HG03066 (cell line): ENCODE measurements around the gene HTR3A.

Experiments
- ATAC-seq: cut with Tn5 transposase; IDR thresholded peaks from one replicate; pipeline ENCODE4 v1.9.1; 2021; ENCODE audit warnings: low read depth; ENCODE audit not compliant: unreplicated experiment

The HTR3A gene

DNA sequence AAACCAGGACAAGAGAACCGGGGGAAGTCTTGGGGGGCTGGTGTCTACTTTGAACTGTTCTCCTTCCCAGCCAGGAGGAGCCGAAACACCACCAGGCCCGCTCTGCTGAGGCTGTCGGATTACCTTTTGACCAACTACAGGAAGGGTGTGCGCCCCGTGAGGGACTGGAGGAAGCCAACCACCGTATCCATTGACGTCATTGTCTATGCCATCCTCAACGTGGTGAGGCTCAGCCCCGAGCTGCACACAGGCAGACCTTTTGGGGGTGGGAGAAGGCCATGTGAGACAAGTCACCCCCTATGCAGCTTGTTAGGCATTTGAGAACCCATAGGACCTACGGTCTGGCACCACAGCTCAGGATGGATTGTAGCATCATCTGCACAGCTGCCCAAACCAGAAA is 2.8 kb downstream of the HTR3A start:
- no peak for ATAC-seq

DNA sequence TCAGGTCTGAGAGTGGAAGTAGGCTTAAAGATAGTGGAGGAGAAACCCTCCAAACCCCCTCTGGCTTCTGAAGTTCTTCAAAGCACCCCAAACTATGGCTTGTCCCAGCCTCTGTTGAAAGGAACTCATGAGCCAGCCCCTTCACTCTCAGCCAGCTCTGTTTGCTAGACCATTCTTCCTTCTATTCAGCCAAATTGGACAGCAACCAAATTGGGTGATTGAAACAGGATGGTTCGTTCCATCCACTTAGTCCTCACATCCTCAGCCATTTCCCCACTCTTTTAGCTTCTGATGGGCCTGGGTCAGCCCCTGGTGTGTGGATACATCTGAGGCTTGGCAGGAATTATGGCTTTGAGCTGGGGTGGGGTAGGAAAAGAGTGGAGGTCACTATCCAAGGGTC is 4.5 kb downstream of the HTR3A start:
- ATAC-seq, result no peak

DNA sequence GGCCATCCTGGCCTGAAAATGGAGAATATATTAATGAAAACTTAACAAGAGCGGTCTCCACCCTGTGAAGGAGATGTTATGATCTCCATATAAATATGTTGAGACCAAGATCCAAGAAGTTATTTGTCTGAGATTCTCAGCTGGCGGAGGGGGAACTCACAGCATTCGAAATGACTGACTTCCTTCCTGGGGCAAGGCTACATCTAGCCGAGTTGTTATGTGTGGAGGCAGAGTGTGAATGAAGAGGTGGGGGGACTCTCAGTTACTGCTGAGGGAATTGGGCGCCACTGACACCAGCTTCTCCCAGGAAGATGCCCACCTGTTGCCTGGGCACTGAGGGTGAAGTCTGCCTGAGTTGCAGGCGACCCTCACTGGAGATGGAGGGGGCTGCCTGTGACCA is 5.9 kb downstream of the HTR3A start:
- ATAC-seq, result no peak

DNA sequence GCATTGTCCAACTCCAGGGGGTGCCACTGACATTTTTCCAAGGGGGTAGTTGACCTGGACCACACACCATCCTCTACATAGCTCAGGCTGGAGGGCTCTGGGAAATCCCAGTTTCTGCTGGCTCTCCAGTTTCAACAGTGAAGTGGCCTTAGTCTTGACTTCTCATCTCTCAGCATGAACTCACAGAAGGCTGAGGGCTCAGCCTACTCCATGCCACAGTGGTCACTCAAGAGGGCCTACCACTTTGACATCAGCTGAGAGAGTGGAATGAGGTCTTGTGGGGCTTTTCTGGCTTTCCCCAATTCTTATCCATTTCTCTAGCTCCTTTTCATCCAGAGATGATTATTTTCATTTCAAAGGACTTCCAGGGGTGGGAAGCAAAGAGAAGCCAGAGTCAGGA is 7.4 kb downstream of the HTR3A start:
- ATAC-seq, result no peak

DNA sequence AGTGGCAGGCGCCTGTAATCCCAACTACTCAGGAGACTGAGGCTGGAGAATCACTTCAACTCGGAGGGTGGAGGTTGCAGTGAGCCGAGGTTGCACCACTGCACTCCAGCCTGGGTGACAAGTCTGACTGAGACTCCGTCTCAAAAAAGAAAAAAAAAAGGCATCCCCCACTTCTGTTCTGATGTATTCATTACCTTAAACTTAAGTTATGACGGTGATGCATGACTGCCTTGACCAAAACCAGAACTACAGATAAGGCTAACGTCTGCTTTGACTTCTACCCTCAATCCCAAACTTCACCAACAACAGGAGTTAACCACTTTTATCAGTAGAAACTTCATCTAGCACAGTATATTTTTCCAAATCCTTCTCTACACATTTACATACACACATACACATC is 9.9 kb downstream of the HTR3A start:
- ATAC-seq, result no peak

DNA sequence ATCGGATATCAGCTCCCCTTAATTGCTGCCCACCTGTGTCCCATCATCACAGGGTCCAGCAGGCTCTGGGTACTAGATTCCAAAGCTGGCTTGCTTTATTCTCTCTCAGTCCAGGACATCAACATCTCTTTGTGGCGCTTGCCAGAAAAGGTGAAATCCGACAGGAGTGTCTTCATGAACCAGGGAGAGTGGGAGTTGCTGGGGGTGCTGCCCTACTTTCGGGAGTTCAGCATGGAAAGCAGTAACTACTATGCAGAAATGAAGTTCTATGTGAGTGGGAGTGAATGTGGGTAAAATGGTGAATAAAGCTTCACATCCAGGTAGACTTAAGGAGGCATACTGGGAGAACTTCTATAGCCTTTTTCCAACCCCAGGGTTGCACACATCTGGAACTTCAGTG is 11.0 kb downstream of the HTR3A start:
- ATAC-seq, result no peak

DNA sequence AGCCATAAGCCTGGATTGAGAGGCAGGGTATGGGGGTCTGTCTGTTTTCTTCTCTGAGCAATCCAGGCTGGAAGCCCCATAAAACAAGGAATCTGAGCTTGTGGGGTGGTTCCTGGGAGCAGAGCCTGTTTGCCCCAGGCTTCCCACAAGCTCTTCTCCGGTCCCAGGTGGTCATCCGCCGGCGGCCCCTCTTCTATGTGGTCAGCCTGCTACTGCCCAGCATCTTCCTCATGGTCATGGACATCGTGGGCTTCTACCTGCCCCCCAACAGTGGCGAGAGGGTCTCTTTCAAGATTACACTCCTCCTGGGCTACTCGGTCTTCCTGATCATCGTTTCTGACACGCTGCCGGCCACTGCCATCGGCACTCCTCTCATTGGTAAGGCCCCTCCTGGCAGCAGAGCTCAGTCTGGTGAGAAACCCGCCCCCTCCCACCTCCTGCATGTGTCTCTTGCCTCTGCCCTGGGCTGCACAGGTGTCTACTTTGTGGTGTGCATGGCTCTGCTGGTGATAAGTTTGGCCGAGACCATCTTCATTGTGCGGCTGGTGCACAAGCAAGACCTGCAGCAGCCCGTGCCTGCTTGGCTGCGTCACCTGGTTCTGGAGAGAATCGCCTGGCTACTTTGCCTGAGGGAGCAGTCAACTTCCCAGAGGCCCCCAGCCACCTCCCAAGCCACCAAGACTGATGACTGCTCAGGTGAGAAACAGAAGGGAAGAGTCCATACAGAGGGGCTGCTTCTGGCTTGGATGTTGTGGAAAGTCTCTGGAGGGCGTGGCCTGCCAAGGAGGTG is 11.6 kb downstream of the HTR3A start:
- ATAC-seq, result no peak

DNA sequence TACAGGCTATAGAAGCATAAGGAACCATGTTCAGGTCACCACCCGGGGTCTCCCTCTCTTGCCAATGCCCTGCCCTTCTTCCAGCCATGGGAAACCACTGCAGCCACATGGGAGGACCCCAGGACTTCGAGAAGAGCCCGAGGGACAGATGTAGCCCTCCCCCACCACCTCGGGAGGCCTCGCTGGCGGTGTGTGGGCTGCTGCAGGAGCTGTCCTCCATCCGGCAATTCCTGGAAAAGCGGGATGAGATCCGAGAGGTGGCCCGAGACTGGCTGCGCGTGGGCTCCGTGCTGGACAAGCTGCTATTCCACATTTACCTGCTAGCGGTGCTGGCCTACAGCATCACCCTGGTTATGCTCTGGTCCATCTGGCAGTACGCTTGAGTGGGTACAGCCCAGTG is 14.5 kb downstream of the HTR3A start:
- ATAC-seq, result no peak

DNA sequence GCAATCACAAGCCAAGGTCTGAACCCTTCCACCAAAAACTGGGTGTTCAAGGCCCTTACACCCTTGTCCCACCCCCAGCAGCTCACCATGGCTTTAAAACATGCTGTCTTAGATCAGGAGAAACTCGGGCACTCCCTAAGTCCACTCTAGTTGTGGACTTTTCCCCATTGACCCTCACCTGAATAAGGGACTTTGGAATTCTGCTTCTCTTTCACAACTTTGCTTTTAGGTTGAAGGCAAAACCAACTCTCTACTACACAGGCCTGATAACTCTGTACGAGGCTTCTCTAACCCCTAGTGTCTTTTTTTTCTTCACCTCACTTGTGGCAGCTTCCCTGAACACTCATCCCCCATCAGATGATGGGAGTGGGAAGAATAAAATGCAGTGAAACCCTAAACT is 15.0 kb downstream of the HTR3A start:
- ATAC-seq, result no peak

DNA sequence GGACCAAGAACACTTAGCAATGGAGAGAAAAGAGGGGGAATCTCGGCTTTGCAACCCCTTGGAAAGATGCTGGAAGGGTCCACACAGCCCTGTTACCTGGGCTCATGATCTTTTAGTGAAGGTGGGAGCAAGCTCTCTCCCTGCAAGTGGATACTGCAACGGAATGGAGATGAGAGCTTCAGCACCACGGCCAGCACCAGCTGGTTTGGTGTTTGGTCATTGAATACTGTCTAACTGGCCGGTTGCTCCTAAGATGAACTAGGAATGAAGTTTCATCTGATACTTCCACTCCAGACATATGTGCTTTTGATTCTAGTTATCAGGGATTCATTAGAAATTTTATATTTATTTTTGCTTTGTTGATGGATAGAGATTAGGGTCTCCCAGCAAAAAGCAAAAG is 16.3 kb downstream of the HTR3A start:
- ATAC-seq, result no peak

DNA sequence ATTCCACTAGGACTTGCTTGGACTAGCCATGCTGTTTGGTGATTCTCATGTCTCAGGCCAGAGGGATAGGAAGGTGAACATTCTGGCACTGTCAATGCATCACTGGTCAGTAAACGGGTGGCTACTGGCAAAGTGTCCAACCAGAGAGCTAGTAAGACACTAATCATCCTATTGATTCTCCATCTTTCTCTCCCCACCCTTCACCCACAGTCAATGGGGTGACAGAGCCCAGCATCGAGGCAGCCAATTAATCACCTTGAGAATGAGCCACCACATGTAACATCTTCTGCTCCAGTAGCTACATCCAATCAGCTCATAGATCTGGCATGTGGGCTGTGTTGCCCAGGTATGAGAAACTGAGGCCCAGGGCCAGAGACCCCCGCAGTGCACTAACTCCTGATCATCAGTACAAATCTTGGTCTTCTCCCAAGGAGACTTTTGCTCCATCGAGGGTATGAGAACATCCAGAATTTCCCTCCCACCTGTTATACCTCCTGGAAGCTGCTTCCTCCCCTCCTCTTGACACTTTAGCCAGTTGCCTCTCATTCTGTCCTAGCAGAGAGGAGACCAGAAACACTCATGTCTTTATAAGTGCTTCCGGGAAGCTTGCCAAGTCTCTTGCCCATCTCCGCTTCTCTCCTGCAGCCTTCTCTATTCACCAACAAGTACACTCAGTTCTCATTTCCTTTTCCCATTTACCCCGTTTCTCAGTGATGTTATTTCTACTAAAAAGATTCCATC is 17.0 kb downstream of the HTR3A start:
- no peak for ATAC-seq

DNA sequence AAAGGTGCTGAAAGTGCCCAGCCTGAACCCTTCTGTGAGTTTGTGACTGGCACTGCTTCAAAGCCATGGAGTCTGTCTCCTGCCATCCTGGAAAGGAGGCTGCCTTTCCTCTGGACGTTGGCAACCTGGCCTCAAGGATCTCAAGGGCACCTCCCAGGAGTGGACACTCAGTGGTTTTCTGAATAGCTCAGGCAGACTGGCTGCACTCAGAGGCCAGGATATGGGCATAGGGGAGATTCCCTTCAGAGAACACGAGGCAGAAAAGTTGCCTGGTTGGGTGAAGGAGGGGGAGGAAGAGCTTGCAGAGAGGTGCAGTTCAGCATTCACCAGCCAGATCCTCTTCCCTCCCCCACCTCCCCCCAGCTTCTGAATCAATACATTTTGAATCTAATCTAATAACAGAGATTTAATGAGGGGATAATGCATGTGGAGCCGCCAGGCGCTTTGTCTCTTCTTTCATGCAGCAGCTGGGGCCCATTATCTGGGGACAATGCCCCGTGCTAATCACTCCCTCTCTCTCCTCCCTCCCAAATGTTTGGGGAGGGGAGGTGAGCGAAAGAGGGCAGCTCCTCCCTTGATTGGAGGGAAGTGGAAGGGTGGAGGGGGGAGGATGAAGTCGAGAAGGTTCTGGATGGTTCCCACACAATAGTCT is 17.7 kb downstream of the HTR3A start:
- ATAC-seq, result no peak

DNA sequence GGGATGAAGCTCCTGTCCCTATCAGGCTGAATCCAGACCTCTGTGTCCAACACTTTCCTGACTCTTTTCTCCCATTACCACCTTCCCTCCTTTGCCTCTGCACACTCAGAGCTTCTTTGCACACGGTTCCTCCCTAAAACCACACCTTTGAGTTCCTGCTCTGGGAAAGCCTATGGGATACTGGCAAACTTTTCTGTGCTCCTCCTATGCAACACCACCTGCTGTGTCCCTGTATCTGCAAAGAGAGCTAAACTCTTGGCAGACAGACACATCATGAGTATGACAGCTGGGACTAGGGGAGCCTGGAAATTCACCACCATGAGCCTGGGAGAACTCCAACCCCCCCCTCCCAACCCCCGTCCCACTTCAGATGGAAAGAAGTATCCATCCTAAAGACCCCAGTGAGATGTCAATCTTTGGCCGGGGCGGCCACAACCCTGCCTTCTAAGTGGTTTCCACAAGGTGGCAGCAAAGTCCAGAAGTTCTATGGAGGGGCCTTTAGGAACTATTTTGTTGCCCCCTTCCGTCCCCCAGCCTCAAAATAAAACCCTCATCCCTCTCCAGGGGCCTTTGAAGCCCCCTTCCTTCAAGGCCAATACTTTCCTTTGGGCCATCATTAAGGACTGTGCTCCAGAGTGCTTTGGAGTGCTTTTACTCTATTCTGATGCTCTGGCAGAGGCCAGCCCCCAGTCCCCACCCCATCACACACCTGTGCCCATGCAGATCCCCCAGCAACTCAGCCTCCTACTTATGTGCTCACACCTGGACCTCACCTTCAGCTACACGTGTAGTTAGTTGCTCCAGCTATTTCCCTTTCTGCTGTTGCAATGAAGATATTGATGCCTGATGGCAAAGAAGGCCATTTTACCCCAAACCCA is 19.4 kb downstream of the HTR3A start:
- ATAC-seq, result no peak

DNA sequence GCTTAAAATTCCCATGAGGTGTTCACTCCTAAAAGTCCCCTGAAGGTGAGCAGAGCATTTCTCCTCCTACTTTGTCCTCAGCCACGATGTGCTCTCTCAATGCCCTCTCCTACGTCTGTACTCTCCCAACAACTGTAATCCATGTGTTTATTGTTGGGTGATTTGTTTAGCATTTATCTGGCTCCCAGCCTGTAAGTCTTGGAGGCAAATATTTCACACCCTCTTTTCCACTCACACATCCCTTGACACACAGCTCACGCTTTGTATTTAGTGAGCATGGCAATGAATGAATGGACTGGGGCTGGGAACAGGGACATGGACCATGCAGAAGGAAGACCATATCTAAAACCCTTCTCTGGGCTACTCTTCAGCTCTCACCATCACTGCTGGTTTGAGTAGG is 22.6 kb downstream of the HTR3A start:
- ATAC-seq, result no peak

DNA sequence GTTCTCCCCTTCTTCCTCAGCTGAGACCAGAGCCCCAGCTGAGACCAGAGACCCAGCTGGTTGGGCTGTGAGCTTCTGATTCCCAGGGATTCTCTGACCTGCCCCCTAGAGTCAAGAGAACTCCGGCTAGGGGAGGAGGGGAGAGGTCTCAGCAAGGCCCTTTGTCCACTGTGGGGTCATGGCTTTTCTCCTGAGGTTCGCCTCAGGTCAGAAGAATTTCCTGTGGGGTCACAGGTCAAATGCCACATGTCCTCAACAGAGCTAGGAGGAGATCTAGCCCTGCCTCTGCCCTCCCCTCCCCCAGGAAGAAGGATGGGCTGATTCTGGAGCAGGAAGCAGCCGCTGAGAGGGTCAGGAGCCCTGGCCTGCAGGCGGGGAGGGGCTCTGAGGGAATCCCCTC is 23.7 kb downstream of the HTR3A start:
- no peak for ATAC-seq

DNA sequence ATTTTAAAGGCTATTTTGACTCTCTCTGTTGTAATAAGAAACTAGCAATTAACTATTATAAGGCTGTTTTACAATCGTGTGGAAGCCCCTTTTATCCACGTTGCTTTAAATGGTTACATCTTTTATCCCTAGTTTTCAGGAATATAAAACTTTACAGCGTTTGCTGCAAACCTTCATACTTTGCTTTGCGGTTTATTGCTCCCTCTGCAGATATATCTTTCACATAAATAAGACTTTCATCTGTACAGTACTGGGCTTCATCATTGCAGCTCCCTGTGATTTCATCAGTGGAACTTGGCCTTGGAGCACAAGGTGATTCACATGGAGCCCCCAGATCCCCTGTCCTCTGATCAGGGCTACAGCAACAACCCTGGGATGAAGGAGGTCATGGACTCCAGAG is 25.6 kb downstream of the HTR3A start:
- no peak for ATAC-seq

DNA sequence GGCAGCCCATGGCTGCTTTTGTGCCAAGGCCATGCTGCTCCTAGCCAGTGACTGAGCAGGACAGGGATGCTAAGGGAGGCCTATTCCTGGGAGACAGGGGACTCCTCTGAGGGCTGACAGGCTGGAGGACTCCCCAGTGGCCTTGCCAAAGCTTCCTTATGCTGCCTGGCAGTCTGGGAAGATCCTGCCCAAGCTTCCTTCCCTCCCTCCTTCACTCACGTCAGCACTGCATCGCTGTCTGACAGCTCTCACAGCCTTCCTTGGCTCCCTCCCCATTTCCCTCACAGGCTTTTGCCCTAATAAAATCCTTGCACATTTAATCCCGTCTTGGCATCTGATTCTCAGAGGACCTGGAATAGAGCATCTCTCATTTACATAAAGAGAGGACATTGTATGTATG is 26.5 kb downstream of the HTR3A start:
- no peak for ATAC-seq

DNA sequence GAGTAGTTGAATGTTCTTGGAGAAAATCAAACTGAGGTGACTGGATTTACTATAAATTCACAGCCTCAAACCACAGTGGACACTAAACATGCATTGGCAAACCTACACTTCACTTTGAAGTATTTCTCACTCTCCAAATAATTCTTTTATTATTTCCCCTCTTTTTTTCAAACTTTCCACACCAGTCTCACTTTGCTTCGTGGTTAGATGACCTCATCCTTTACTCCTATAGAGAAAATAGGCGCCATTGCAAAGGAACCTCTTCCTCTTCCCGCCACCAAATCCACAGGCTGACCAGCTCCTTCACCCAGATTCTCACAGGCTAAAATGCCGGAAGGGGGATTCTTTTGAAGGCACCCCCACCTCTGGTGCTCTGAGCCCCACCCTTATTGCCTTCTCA is 33.4 kb downstream of the HTR3A start:
- ATAC-seq, result no peak

DNA sequence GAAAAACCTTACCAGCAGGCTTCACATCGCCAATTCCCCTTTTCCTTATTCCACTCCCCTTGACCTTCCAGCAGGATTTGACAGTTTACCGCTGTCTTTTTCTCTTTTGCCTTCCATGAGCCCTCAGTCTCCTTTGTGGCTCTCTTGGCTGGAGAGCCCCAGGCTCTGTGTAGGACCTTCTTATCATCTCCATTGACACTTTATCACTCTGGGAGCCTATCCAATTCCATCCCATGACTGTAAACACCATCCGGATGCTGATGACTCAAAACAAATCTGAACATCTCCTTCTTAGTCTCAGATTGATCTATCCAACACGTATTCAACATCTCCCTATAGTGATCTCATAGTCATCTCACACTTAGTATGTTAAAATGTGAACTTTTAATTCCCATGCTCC is 36.0 kb downstream of the HTR3A start:
- no peak for ATAC-seq

DNA sequence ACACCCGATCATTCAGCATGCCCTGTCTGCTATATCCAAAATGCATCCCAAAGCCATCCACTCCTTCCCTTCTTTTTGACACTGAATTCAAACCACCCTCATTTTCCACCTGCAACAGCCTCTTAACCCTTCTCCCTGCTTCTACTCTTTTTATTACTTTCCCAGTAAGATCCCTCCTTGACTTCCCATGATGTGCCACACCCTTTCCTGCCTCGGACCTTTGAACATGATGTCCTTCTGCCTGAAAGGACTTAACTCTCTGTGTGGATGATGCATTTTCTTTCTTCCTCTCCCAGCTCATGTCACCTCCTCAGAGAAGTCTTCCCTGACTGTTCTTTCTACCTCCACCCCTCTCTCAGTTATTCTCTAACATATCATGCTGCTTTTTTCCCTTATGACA is 36.5 kb downstream of the HTR3A start:
- ATAC-seq, result no peak

DNA sequence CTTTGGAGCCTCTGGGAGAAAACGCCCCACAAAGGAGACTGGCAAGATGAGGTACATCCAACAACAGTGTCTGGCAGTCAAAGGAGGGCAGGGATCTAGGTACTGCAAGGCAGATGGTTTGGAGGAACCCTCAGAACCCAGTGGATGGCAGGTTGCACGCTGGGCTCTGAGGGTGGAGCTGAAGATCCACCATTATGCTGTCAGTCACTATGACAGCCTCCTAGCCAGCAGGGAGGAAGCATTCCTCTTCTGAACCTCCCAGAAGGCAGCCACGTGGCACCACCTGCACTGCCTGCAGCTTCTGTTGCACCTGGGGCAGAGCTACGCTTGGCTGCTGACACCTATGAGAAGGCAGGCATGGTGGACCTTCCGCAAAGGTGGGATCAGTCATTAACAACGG is 40.2 kb downstream of the HTR3A start:
- no peak for ATAC-seq
